Uterus (tissue), 2 donors: ENCODE measurements around the gene MAGI2.

Experiments
- CTCF ChIP-seq, 4 experiments: fragments of 200-600 bp in 2 of 4; fragments of 450-650 bp in 2 of 4; sonication (generic) in 2 of 4; IDR thresholded peaks; one replicate each; pipeline ENCODE4 v1.5.1; 2016 to 2019; ENCODE audit warnings: antibody characterized with exemption in 4 of 4, mild to moderate bottlenecking in 2 of 4, moderate library complexity in 1 of 4
- POLR2A ChIP-seq, 2 donors: fragments of 450-650 bp; IDR thresholded peaks; one replicate each; pipeline ENCODE4 v1.6.1; 2016; ENCODE audit warnings: antibody characterized with exemption in 2 of 2, mild to moderate bottlenecking in 1 of 2, moderate library complexity in 1 of 2

- TF ChIP-seq CTCF (IDR thresholded peaks at IDR 0.05) (no peak), POLR2A (IDR thresholded peaks at IDR 0.05) (no peak)
Measured at GRCh38 chr7:78178319-78178718, 1275.1 kb downstream of the MAGI2 start.
